NCI-H524 (cell line): ENCODE measurements around the gene NAPA.

Source experiments
- DNase-seq, 2 experiments: peaks; one replicate each; lab custom pipeline; 2025; lab: John Stamatoyannopoulos, UW

Gene NAPA

GRCh38 chr19:47521473-47522180, 6.8 kb upstream of the NAPA start:
- no peak for DNase-seq

GRCh38 chr19:47520839-47521238, 6.0 kb upstream of the NAPA start:
- no peak for DNase-seq

- DNase-seq, result no peak
These were observed 5.5 kb upstream of the NAPA start for GRCh38 chr19:47520343-47520806.

GRCh38 chr19:47518854-47519253, 4.0 kb upstream of the NAPA start:
- no peak for DNase-seq

- no peak for DNase-seq
These were observed 3.3 kb upstream of the NAPA start for GRCh38 chr19:47518139-47518538.

- DNase-seq, result no peak
These were observed 553 bp downstream of the NAPA start for GRCh38 chr19:47514151-47514868.

- no peak for DNase-seq
These were observed 1.9 kb downstream of the NAPA start for GRCh38 chr19:47512948-47513319.

- DNase-seq, result no peak
These were observed 2.5 kb downstream of the NAPA start for GRCh38 chr19:47512183-47512947.

- DNase-seq, result peak; percentile 90 to 97
These were observed 3.2 kb downstream of the NAPA start for GRCh38 chr19:47511681-47512080.

- no peak for DNase-seq
These were observed 3.7 kb downstream of the NAPA start for GRCh38 chr19:47511128-47511517.

- DNase-seq, result no peak
These were observed 4.2 kb downstream of the NAPA start for GRCh38 chr19:47510516-47511127.

GRCh38 chr19:47509973-47510372, 4.9 kb downstream of the NAPA start:
- DNase-seq, result no peak

GRCh38 chr19:47509170-47509847, 5.6 kb downstream of the NAPA start:
- no peak for DNase-seq

GRCh38 chr19:47508721-47509120, 6.1 kb downstream of the NAPA start:
- no peak for DNase-seq

GRCh38 chr19:47507924-47508553, 6.8 kb downstream of the NAPA start:
- peak; percentile 69 to 83 for DNase-seq

GRCh38 chr19:47507012-47507411, 7.9 kb downstream of the NAPA start:
- DNase-seq, result peak; percentile 75 to 83

GRCh38 chr19:47506459-47506858, 8.4 kb downstream of the NAPA start:
- no peak for DNase-seq

- DNase-seq, result no peak
These were observed 9.4 kb downstream of the NAPA start for GRCh38 chr19:47505506-47505905.

GRCh38 chr19:47503826-47504150, 11.1 kb downstream of the NAPA start:
- DNase-seq, result no peak

GRCh38 chr19:47503130-47503825, 11.6 kb downstream of the NAPA start:
- no peak for DNase-seq
